GM18868 (cell line): ENCODE results near the gene ADIPOR2.
"Not testable (repeated sequence)": the region's sequence is repeated elsewhere in the genome, so short reads cannot be mapped to it uniquely, and the experiment has no call there.

Experiments used
- ATAC-seq: cut with Tn5 transposase; IDR thresholded peaks from one replicate; pipeline ENCODE4 v1.9.1; 2021; ENCODE audit warnings: mild to moderate bottlenecking, moderate library complexity; ENCODE audit not compliant: unreplicated experiment

The ADIPOR2 gene

GRCh38 chr12:1810201-1810930 lies 119.5 kb downstream of the ADIPOR2 start:
- no peak for ATAC-seq

DNA sequence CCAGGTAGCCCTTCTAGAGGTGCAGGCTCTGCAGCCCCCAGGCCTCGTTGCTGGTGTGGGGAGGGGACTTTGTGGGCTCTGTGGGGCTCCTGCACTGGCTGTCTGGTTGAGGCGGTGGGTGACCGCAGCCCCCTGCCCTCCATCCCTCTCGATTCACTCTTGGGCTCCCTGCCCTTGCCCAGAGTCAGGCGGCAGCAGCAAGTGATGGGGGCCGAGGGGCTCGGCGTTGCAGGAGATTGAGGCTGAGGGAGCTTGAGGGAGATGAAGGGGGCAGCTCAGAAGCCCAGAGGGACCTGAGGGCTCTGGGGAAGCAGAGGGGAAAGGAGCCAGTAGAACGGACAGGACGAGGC lies 120.0 kb downstream of the ADIPOR2 start:
- no peak for ATAC-seq

- ATAC-seq = no peak
Observed at GRCh38 chr12:1811281-1811947, 120.5 kb downstream of the ADIPOR2 start.

- ATAC-seq = no peak
Observed at GRCh38 chr12:1811948-1812291, 121.0 kb downstream of the ADIPOR2 start.

- no peak for ATAC-seq
Observed at GRCh38 chr12:1812650-1813302, 121.9 kb downstream of the ADIPOR2 start.

- no peak for ATAC-seq
Observed at GRCh38 chr12:1814266-1814665, 123.4 kb downstream of the ADIPOR2 start.

- ATAC-seq = no peak
Observed at GRCh38 chr12:1815108-1815507, 124.2 kb downstream of the ADIPOR2 start.

DNA sequence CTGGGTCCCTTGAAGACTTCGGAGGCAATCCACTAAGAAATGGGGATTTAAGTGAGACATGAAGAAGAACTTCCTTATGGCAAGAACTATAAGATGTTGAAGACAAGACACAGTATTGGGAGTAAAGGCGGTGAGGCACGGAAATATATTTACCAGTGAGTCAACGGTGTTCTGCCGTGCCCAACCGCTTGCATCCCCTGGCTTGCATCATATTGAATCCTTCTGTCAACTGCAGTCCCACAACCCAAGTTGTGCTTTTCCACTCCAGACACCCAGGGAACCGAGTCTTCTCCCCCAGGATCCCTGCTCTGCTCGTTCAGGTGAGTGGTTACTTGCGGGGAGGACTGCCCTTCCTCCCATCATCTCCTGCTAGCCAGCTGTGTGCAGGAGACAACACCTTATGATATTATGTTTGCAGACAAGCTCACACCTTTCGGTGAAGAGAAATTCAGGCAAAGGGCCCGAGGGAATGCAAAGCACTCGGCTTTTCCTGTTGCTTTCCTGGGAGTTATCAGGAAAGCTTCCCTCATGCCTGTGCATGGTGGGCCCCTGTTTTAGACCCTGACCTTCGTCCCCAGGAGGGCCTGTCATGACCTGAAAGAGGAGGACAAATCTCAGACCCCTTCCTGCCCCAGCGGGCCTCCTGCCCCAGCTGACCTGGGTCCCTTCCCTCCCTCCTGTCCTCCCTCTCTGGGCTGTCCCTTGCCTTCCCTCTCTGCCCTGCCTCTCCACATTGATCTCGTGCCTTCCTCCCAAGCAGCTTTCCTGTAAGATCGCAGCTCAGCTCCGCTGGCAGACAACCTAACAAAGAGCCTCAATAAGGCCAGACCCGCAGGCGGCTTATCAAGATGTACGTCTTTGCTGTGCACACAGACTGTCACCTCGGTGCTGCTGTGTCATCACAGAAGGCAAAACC lies 125.2 kb downstream of the ADIPOR2 start:
- no peak for ATAC-seq

GRCh38 chr12:1816730-1817348 lies 126.0 kb downstream of the ADIPOR2 start:
- no peak for ATAC-seq

DNA sequence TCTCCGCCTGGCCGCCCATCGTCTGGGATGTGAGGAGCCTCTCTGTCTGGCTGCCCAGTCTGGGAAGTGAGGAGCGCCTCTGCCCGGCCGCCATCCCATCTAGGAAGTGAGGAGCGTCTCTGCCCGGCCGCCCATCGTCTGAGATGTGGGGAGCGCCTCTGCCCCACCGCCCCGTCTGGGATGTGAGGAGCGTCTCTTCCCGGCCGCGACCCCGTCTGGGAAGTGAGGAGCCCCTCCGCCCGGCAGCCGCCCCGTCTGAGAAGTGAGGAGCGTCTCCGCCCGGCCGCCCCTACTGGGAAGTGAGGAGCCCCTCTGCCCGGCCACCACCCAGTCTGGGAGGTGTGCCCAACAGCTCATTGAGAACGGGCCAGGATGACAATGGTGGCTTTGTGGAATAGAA lies 127.1 kb downstream of the ADIPOR2 start:
- not testable (repeated sequence) for ATAC-seq

GRCh38 chr12:1819050-1819449 lies 128.2 kb downstream of the ADIPOR2 start:
- no peak for ATAC-seq

DNA sequence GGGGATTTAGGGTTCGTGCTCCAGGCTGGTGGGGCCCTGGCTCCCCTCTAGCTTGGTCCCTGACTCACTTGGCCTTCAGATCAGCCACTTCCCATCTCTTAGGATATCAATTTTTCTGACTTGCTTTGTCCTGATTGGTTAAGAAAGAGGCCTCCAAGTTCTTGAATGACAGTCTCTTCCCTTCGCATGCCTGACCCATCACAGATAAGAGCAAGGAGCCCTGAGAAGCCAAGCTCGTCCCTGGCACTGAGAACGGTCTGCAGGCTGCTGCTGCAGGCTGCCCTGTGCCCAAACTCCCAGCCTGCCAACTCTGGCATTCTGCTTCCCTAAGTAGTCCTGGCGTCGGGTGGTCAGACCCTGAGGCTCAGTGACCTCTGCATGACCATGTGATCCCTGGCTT lies 128.7 kb downstream of the ADIPOR2 start:
- ATAC-seq = no peak

DNA sequence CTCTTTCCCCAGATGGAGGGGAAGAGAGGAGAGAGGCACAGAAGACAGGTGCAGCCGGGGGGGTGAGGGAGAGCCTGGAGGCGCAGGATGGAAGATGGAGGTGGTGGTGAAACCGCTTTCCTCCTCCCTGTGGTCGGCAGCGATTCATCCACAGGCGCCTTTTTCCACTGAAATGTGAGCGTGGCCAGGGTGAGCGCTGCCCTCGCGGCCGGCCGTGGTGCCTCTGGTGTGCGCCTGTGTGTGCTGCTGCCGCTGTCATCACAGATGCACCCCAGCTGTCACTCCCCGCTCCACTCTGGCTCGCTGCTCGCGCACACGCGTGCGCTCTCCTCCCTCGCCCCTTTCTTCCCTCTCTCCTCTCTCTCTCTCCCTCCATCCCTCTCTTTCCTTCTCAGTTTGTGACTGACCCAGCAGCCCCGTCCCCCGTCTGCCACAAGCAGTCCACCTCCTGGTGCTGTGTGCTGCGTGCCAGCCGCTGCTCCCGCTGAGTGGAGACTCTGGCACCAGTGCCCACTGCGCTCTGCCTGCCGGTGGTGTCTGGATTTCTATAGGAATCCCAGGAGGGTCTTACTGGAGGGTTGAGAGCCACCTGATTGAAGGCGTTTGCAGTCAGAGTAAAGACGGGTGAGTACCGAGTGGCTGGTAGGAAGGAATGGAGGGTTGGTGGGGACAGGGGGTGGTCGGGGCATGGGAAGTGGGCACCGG lies 129.5 kb downstream of the ADIPOR2 start, which contains the start of gene LRTM2:
LRTM2 (plus strand) TSS at position 375 of the 705 bp plus-strand sequence. CDS start 7,584 bp downstream, outside the sequence.
- ATAC-seq = no peak

GRCh38 chr12:1820896-1821291 lies 130.0 kb downstream of the ADIPOR2 start:
- no peak for ATAC-seq

GRCh38 chr12:1821805-1822204 lies 130.9 kb downstream of the ADIPOR2 start:
- no peak for ATAC-seq

- ATAC-seq = no peak
Observed at GRCh38 chr12:1822699-1823098, 131.8 kb downstream of the ADIPOR2 start.

- no peak for ATAC-seq
Observed at GRCh38 chr12:1823237-1823636, 132.4 kb downstream of the ADIPOR2 start.

- no peak for ATAC-seq
Observed at GRCh38 chr12:1825382-1826102, 134.7 kb downstream of the ADIPOR2 start.

DNA sequence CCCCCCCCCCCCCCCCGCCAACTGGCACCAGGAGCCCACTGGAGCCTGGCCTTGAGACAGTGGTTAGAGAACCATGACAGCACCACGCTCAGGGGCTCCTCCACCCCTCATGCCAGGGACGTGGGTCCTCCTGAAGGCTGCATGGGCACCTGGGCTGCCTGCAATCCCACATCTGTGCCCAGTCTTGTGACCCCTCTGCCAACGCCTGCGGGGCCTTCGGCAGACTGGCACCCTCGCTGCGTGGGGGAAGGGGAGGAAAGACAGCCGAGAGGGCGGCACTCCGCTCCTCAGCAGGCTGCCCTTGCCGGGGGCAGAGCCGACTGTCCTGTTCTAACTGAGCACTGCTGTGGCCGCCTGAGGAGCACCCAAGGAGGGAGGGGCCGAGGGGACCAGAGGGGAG lies 135.5 kb downstream of the ADIPOR2 start:
- no peak for ATAC-seq
